A673 (cell line): ENCODE measurements around the gene DAB2IP.

Experiments
- CTCF ChIP-seq: fragments of 300-800, 200-600 bp; sonication (generic); conservative IDR thresholded peaks from 2 replicates; pipeline ENCODE4 v1.5.1; 2017; ENCODE audit warnings: low read depth, mild to moderate bottlenecking, antibody characterized with exemption, low read length, moderate library complexity, mixed read lengths
- EZH2 ChIP-seq: fragments of 200-600 bp; sonication (generic); IDR thresholded peaks from 2 replicates; pipeline ENCODE4 v1.6.1; 2017; ENCODE audit warnings: borderline replicate concordance, low read depth, mild to moderate bottlenecking, mixed read lengths, antibody characterized with exemption, low read length; ENCODE audit not compliant: poor library complexity, severe bottlenecking

GRCh38 chr9:121765021-121765950 is 113.9 kb downstream of the DAB2IP start:
- no peak for TF ChIP-seq CTCF
- no peak for TF ChIP-seq EZH2
